Measurements from ENCODE around the gene TTC39C.
"Not testable (repeated sequence)": the region's sequence is repeated elsewhere in the genome, so short reads cannot be mapped to it uniquely, and the experiment has no call there.

The TTC39C gene

GRCh38 chr18:24054130-24054529 lies 39.6 kb downstream of the TTC39C start:
- H3K4me3 ChIP-seq (ENCODE audit: low read depth, low read length), result no peak overlapping the region
- ChIA-PET POLR2A (no interaction called here), CTCF (no interaction called here)
- DNase-seq (ENCODE audit: low read depth, low spot score), result no peak
- TF ChIP-seq CTCF (IDR thresholded peaks at IDR 0.05; ENCODE audit: insufficient read depth, low read length, missing control alignments), result no peak

DNA sequence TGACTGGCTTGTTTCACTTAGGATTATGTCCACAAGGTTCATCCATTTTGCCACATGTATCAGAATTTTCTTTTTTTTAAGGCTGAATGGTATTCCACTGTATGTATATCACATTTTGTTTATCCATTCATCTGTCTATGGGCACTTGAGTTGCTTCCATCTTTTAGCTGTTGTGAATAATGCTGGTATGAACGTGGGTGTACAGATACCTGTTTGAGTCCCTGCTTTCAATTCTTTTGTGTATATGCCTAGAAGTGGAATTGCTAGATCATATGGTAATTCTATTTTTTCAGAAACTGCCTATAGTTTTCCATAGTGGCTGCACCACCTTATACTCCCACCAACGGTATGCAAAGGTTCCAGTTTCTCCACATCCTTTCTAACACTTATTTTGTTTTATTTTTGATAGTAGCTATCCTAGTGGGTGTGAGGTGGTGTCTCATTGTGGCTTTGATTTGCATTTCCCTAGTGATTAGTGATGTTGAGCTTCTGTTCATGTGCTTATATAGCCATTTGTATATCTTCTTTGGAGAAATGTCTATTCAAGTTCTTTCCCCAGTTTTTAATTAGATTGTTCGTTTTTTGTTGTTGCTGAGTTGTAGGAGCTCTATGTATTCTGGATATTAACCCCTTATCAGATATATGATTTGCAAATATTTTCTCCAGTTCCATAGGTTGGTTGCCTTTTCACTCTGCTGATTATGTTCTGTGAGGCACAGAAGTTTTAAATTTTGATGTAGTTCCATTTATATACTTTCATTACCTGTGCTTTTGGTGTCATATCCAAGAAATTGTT lies 40.7 kb downstream of the TTC39C start:
- POLR2A ChIA-PET, result no interaction called here

GRCh38 chr18:24055878-24056277 lies 41.3 kb downstream of the TTC39C start:
- no peak for DNase-seq (ENCODE audit: low read depth, low spot score)
- ChIA-PET POLR2A (no interaction called here), CTCF (interaction anchor here (0.9 to 1.3 kb wide), 3 partner anchors 16 to 25 kb away, joined by 3 read pairs; no protein-coding TSS in a partner anchor)
- TF ChIP-seq CTCF (IDR thresholded peaks at IDR 0.05; ENCODE audit: insufficient read depth, low read length, missing control alignments), result no peak
- H3K4me3 ChIP-seq (ENCODE audit: low read depth, low read length), result no peak overlapping the region

More for the DNA sequence above, 40.7 kb downstream of the TTC39C start:
- H3K4me3 ChIP-seq (ENCODE audit: low read depth, low read length), result no peak overlapping the region
- CTCF ChIA-PET, result interaction anchor here (0.9 to 1.3 kb wide), 3 partner anchors 17 to 26 kb away, joined by 3 read pairs; no protein-coding TSS in a partner anchor
- no peak for TF ChIP-seq CTCF (IDR thresholded peaks at IDR 0.05; ENCODE audit: insufficient read depth, low read length, missing control alignments)
- DNase-seq (ENCODE audit: low read depth, low spot score), result no peak

GRCh38 chr18:24056506-24056905 lies 42.0 kb downstream of the TTC39C start:
- no peak for DNase-seq (ENCODE audit: low read depth, low spot score)
- POLR2A ChIA-PET, result no interaction called here
- CTCF ChIA-PET, result no interaction called here
- no peak for TF ChIP-seq CTCF (IDR thresholded peaks at IDR 0.05; ENCODE audit: insufficient read depth, low read length, missing control alignments)
- no peak overlapping the region for H3K4me3 ChIP-seq (ENCODE audit: low read depth, low read length)

DNA sequence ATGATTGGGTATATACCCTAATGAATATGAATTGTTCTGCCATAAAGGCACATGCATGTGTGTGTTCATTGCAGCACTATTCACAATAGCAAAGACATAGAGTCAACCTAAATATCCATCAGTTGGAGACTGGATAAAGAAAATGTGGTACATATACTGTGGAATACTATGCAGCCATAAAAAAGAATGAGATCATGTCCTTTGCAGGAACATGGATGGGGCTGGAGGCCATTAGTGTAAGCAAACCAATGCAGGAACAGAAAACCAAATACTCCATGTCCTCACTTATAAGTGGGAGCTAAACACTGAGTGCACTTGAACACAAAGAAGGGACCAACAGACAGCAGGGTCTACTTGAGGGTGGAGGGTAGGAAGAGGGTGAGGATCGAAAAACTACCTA lies 43.2 kb downstream of the TTC39C start:
- ChIA-PET CTCF (no interaction called here), POLR2A (no interaction called here)
- no peak overlapping the region for H3K4me3 ChIP-seq (ENCODE audit: low read depth, low read length)
- DNase-seq (ENCODE audit: low read depth, low spot score), result no peak
- TF ChIP-seq CTCF (IDR thresholded peaks at IDR 0.05; ENCODE audit: insufficient read depth, low read length, missing control alignments), result no peak

DNA sequence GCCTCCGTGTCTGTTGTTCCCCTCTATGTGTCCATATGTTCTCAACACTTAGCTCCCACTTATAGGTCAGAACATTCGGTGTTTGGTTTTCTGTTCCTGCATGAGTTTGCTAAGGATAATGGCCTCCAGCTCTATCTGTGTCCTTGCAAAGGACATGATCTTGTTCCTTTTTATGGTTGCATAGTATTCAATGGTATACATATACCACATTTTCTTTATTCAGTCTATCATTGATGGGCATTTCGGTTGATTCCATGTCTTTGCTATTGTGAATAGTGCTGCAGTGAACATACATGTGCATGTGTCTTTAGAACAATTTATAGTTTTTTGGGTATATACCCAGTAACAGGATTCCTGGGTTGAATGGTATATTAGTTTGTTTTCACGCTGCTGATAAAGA lies 44.8 kb downstream of the TTC39C start:
- POLR2A ChIA-PET; CTCF ChIA-PET; H3K4me3 ChIP-seq (ENCODE audit: low read depth, low read length); DNase-seq (ENCODE audit: low read depth, low spot score): not testable (repeated sequence)

DNA sequence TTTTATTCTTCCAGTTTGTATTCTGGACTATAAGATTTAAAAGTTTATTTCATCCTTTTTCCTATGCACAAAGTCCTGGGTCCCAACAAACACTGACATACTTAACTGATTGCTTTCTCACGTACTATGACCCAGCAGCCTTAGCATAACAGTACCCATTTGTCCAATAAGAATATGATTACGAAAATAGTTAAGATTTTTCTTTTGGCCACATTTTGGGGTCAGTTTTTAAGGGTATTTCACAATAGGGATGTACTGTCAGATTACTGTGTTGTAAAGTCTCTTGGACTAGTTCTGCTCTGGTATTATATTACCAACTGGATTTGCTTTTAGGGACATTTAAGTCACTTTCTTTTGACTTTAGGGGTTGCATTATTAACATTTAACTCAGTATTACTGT lies 46.1 kb downstream of the TTC39C start:
- no peak for TF ChIP-seq CTCF (IDR thresholded peaks at IDR 0.05; ENCODE audit: insufficient read depth, low read length, missing control alignments)
- no peak for DNase-seq (ENCODE audit: low read depth, low spot score)
- ChIA-PET CTCF (interaction anchor here (1.2 kb wide), 1 partner anchor 142 kb away, joined by 3 read pairs; no protein-coding TSS in a partner anchor), POLR2A (no interaction called here)
- H3K4me3 ChIP-seq (ENCODE audit: low read depth, low read length), result no peak overlapping the region

All from AG04449 (cell line).